Esophagus squamous epithelium (tissue), 4 donors: ENCODE results near the gene FMO2.
"Not testable (repeated sequence)": the region's sequence is repeated elsewhere in the genome, so short reads cannot be mapped to it uniquely, and the experiment has no call there.

Experiments
- POLR2A ChIP-seq, 4 donors: fragments of 450-650 bp; IDR thresholded peaks; one replicate each; pipeline ENCODE4 v1.6.1; 2017; ENCODE audit warnings: antibody characterized with exemption in 4 of 4, mild to moderate bottlenecking in 4 of 4, moderate library complexity in 3 of 4
- TF ChIP-seq, protein P1 (sequence below), 6 experiments: fragments of 450-650 bp in 4 of 6; fragments of 200-600 bp in 2 of 6; sonication (generic) in 2 of 6; IDR thresholded peaks; one replicate each; pipeline ENCODE4 v1.5.1; 2016 to 2019; ENCODE audit warnings: antibody characterized with exemption in 6 of 6, mild to moderate bottlenecking in 4 of 6, moderate library complexity in 4 of 6

DNA sequence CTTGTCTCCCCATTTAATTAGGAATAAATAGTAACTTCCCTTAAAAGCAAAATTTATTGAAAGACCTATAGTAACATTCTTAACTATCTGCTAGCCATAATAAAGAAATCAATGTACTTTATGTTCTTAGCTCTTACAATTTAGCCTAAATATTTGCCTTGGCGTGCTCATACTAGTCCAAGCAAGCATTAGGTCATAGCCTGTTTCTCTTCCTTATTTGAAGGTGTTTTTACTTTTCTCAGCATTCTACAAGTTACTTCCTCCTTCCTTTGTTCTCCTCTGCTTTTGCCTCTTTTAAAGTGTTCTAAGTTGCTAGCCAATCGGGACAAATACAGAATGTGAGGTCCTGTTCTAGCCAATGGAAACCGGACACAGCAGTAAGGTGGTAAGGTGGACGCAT is 39.2 kb downstream of the FMO2 start:
- not testable (repeated sequence) for TF ChIP-seq POLR2A (IDR thresholded peaks at IDR 0.05)
- TF ChIP-seq, protein P1, sequence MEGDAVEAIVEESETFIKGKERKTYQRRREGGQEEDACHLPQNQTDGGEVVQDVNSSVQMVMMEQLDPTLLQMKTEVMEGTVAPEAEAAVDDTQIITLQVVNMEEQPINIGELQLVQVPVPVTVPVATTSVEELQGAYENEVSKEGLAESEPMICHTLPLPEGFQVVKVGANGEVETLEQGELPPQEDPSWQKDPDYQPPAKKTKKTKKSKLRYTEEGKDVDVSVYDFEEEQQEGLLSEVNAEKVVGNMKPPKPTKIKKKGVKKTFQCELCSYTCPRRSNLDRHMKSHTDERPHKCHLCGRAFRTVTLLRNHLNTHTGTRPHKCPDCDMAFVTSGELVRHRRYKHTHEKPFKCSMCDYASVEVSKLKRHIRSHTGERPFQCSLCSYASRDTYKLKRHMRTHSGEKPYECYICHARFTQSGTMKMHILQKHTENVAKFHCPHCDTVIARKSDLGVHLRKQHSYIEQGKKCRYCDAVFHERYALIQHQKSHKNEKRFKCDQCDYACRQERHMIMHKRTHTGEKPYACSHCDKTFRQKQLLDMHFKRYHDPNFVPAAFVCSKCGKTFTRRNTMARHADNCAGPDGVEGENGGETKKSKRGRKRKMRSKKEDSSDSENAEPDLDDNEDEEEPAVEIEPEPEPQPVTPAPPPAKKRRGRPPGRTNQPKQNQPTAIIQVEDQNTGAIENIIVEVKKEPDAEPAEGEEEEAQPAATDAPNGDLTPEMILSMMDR (IDR thresholded peaks at IDR 0.05): not testable (repeated sequence)
